ENCODE results near the gene USHBP1. TPM values are rescaled to one million over a fixed set of nuclear protein-coding genes. Genes with fewer than 3 reads are reported as not detected.
"Not testable (repeated sequence)": the region's sequence is repeated elsewhere in the genome, so short reads cannot be mapped to it uniquely, and the experiment has no call there.

Gene USHBP1
- total RNA-seq, 4 donors from 2014 or later: 2.4 to 43.3 (median 5.8) TPM

DNA sequence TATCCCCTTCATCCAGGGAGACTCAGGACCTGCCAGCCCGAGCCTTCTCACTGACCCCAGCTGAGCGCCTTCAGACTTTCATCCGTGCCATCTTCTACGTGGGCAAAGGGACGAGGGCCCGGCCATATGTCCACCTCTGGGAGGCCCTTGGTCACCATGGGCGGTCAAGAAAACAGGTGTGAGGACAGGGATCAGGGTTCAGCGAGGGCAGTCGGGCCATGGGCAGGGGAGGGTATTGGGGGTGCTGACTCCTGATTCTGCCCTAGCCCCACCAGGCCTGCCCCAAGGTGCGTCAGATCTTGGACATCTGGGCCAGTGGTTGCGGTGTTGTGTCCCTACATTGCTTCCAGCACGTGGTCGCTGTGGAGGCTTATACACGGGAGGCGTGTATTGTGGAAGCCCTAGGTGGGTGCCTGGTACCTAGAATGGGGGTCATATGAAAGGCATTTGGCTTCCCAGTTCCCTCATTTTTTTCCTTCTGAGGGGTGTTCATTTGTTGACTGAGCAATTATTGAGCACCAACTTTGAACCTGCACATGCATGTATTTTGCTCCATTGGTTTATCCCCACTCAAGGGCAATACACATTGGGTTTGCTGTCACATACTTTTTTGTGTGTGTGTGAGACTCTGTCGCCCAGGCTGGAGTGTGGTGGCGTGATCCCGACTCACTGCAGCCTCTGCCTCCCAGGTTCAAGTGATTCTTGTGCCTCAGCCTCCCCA lies 21.0 kb upstream of the USHBP1 start:
- TF ChIP-seq, protein P1, sequence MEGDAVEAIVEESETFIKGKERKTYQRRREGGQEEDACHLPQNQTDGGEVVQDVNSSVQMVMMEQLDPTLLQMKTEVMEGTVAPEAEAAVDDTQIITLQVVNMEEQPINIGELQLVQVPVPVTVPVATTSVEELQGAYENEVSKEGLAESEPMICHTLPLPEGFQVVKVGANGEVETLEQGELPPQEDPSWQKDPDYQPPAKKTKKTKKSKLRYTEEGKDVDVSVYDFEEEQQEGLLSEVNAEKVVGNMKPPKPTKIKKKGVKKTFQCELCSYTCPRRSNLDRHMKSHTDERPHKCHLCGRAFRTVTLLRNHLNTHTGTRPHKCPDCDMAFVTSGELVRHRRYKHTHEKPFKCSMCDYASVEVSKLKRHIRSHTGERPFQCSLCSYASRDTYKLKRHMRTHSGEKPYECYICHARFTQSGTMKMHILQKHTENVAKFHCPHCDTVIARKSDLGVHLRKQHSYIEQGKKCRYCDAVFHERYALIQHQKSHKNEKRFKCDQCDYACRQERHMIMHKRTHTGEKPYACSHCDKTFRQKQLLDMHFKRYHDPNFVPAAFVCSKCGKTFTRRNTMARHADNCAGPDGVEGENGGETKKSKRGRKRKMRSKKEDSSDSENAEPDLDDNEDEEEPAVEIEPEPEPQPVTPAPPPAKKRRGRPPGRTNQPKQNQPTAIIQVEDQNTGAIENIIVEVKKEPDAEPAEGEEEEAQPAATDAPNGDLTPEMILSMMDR (IDR thresholded peaks at IDR 0.05): no peak
- ATAC-seq (ENCODE audit: low FRiP score) (no peak), DNase-seq (ENCODE audit: low spot score) (no peak)

DNA sequence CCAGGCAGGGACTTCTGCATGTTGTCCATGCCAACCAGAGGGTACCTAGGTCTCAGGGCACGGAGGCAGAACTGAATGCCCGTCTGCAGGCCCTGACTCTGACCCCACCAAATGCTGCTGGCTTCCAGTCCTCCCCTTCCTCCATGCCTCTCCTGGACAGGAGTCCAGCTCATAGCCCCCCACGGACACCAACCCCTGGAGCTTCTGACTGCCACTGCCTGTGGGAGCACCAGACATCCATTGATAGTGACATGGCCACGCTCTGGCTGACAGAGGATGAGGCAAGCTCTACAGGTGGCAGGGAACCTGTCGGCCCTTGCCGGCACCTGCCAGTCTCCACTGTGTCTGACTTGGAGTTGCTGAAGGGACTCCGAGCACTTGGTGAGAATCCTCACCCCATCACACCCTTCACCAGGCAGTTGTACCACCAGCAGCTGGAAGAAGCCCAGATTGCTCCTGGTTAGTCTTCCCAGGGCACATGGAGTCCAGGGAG lies 19.0 kb upstream of the USHBP1 start:
- TF ChIP-seq, protein P1 (IDR thresholded peaks at IDR 0.05): no peak
- no peak for DNase-seq (ENCODE audit: low spot score)
- no peak for ATAC-seq (ENCODE audit: low FRiP score)

DNA sequence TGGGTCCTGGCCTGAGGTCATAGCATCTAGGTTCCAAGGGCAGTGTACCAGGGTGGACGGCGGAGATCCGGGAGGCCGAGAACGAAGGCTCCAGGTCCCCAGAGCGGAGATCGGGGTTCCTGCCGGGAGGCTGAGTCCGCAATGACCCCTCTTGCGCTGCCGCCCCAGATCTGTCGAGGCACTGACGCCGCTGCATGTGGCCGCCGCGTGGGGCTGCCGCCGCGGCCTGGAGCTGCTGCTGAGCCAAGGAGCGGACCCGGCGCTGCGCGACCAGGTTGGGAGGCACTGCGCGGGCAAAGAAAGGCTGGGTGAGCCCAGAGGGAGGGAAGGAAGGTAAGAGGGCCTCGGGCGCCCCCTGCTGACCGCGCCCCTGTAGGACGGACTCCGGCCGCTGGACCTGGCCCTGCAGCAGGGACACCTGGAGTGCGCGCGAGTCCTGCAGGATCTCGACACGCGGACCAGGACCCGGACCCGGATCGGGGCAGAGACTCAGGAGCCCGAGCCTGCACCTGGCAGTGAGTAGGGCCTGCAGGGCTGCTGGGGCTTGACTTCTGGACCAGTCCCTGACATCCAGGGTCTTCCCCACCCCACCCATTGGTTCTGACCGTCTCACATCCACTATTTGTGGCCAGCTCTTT lies 18.1 kb upstream of the USHBP1 start:
- TF ChIP-seq, protein P1 (IDR thresholded peaks at IDR 0.05): peak in 1 of 3 donors; percentile 85
- peak; percentile 86 for ATAC-seq (ENCODE audit: low FRiP score)
- peak; percentile 72 for DNase-seq (ENCODE audit: low spot score)

DNA sequence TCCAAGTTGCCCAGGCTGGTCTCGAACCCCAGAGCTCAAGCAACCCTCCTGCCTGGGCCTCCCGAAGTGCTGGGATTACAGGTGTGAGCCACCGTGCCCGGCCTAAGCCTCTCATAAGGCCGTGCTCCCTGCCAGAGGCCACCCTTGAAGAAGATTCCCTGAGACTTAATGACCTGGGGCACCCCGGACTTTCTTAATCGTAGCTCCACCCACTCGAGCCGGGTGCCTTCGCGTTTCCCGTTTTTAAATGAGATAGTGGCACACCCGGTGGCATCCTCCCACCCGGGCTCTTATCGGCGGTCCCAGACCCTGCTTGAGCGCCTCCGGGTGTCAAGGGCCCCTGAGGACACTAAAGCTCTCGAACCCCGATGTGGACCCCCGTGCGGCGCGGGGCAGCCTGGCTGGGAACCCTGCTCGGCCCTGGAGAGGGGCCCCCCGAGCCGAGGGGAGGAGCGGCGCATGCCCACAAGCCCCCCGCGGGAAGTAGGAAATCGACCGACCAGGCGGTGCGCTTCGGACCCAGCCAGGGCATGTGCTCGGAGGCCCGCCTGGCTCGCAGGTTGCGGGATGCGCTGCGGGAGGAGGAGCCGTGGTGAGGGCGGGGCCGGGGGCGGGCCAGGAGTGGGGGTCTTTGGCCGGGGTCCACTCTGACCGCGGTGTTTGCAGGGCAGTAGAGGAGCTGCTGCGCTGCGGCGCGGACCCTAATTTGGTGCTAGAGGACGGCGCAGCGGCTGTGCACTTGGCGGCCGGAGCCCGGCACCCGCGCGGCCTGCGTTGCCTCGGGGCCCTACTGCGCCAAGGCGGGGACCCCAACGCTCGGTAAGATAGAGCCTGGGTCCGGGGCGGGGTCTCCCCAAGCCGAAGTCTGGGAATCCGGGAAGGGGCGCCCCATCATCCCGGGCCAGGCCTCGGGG lies 17.1 kb upstream of the USHBP1 start, which contains the start of gene ANKLE1:
ANKLE1 (plus strand) TSS at position 511 of the 914 bp plus-strand sequence; CDS start at position 531, 20 bp downstream.
- TF ChIP-seq, protein P1 (IDR thresholded peaks at IDR 0.05): no peak
- DNase-seq (ENCODE audit: low spot score): no peak
- peak; percentile 5 for ATAC-seq (ENCODE audit: low FRiP score)

DNA sequence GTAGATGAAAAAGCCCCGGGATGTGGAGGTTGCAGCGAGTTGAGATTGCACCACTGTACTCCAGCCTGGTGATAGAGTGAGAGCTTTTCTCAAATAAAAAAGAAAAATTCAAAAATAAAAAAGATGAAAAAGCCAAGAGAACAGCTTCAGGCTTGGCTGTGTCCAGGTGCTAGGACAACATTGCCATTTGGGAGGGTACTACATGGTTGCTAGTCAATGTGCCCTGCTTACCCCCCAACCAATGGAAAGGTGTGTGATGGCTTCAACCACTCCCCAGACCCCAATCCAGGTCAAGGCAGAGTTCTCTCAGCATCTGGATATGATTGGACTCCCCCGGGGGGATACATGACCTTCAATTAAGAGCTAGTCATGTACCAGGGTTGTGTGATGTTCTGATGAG lies 14.9 kb upstream of the USHBP1 start:
- TF ChIP-seq, protein P1 (IDR thresholded peaks at IDR 0.05): no peak
- ATAC-seq (ENCODE audit: low FRiP score) (no peak), DNase-seq (ENCODE audit: low spot score) (no peak)

DNA sequence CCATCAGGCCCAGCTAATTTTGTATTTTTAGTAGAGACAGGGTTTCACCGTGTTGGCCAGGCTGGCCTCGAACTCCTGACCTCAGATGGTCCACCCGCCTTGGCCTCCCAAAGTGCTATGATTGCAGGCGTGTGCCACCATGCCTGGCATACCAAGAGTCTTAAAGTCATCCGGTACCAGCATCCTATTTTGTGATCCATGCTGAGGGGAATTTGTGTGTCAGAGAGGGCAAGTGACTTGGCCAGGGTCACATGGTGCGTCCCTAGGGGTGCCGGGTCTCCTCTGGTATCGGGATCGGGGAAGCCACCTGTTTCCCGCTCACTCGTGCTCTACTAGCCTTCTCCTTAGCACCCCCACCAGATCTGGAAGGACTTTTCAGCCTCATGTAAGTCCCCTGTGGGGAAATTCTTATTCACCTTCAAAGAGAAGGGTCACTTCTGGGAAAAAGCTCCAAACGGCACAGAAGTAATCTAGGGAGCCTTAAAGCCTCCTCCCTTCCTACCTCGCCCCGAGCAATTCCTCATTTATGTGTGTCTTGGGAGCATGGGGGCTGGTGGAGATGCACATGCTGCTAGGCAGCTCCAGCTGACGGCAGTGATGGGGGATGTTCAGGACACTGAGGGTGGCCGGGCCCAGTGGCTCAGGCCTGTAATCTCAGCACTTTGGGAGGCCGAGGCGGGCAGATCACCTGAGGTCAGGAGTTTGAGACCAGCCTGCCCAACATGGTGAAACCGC lies 11.1 kb upstream of the USHBP1 start:
- ATAC-seq (ENCODE audit: low FRiP score) (no peak), DNase-seq (ENCODE audit: low spot score) (no peak)
- TF ChIP-seq, protein P1 (IDR thresholded peaks at IDR 0.05): no peak

DNA sequence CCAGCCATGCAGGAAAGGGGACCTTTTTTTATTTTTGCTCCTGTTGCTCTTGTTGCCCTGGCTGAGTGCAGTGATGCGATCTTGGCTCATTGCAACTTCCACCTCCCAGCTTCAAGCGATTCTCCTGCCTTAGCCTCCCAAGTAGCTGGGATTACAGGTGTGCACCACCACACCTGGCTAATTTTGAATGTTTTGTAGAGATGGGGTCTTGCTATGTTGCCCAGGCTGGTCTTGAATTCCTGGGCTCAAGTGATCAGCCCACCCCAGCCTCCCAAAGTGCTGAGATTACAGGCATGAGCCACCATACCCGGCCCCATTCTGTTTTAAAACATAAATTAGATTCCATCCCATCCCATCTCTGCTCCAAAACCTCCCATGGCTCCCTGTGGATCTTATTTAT lies 10.3 kb upstream of the USHBP1 start:
- DNase-seq (ENCODE audit: low spot score); ATAC-seq (ENCODE audit: low FRiP score): not testable (repeated sequence)
